ENCODE results near the gene ENO1. TPM values are rescaled to one million over a fixed set of nuclear protein-coding genes. Genes with fewer than 3 reads are reported as not detected.
A peak's percentile ranks its signal among the peaks of the same experiment; 100 is the strongest.

Gene ENO1
- total RNA-seq, 1 experiment from 2014 or later: 2,334 TPM

DNA sequence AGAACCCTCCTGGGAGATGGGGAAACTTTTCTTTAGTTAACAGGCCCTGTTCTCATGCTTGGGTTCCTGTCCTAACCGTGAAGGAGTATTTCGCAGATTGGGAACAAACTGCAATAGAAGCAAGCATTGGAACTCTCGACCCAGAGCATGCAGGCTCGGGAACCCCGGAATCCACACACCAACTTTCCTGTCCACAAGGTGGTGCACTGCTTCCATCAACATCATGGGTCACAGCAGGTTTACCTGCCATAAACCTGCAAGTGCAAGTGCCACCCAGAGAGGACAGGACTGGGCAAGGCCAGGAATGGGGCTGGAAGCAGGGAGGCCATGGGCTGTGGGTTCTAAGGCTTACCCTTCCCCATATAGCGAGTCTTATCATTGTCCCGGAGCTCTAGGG, 6.9 kb downstream of the ENO1 start:
- ATAC-seq: no peak
- RAD21 ChIA-PET (ENCODE audit: low non-redundant PET in 1 of 2, low total read pairs in 2 of 2, uncharacterized antibody in 2 of 2, unreplicated experiment in 2 of 2): no interaction called here
- H3K27ac ChIP-seq (ENCODE audit: low read depth, low read length): peak overlapping the region; percentile 99
- H3K4me1 ChIP-seq (ENCODE audit: control insufficient read depth in 1 of 2, insufficient read depth in 2 of 2, low read length in 2 of 2): peaks cover 40 to 67% of the 10 kb centered on the region in 2 experiments
- no peaks in the 10 kb centered on the region for H3K9me2 ChIP-seq (ENCODE audit: insufficient read depth)
- no peak overlapping the region for H3K9ac ChIP-seq (ENCODE audit: low read length)
- POLR2A ChIA-PET: no interaction called here
- H4K20me1 ChIP-seq (ENCODE audit: insufficient read depth): peaks cover 84% of the 10 kb centered on the region
- H3K27me3 ChIP-seq (ENCODE audit: insufficient read depth, low read length): no peaks in the 10 kb centered on the region
- no TSS peak for BruUV-seq (replicated peaks)
- H3K36me3 ChIP-seq (ENCODE audit: control insufficient read depth in 1 of 2, insufficient read depth in 2 of 2, low read length in 2 of 2): peaks cover 77 to 89% of the 10 kb centered on the region in 2 experiments
- H3K9me3 ChIP-seq (ENCODE audit: control insufficient read depth in 1 of 2, insufficient read depth in 1 of 2, low read depth in 1 of 2, low read length in 2 of 2): no peaks in the 10 kb centered on the region
- no peak overlapping the region for H3K4me2 ChIP-seq (ENCODE audit: low read length)
- TF ChIP-seq, protein P1, sequence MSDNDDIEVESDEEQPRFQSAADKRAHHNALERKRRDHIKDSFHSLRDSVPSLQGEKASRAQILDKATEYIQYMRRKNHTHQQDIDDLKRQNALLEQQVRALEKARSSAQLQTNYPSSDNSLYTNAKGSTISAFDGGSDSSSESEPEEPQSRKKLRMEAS (IDR thresholded peaks at IDR 0.05): no peak
- TF ChIP-seq, protein P2, sequence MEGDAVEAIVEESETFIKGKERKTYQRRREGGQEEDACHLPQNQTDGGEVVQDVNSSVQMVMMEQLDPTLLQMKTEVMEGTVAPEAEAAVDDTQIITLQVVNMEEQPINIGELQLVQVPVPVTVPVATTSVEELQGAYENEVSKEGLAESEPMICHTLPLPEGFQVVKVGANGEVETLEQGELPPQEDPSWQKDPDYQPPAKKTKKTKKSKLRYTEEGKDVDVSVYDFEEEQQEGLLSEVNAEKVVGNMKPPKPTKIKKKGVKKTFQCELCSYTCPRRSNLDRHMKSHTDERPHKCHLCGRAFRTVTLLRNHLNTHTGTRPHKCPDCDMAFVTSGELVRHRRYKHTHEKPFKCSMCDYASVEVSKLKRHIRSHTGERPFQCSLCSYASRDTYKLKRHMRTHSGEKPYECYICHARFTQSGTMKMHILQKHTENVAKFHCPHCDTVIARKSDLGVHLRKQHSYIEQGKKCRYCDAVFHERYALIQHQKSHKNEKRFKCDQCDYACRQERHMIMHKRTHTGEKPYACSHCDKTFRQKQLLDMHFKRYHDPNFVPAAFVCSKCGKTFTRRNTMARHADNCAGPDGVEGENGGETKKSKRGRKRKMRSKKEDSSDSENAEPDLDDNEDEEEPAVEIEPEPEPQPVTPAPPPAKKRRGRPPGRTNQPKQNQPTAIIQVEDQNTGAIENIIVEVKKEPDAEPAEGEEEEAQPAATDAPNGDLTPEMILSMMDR (IDR thresholded peaks at IDR 0.05 in 2 of 3, conservative IDR thresholded peaks at IDR 0.05 in 1 of 3; ENCODE audit: borderline replicate concordance in 1 of 3, insufficient read depth in 1 of 3, low read depth in 2 of 3, low read length in 2 of 3): peak in 2 of 3 experiments; percentile 36 to 59; a peak in 3 of 6 replicates
- peaks cover 100% of the 10 kb centered on the region for H3K79me2 ChIP-seq (ENCODE audit: insufficient read depth, low read length)
- H2AFZ ChIP-seq (ENCODE audit: low read depth, low read length, poor library complexity, severe bottlenecking): no peak overlapping the region
- H3K4me3 ChIP-seq (replicated peaks in 1 of 2; ENCODE audit: low read depth in 1 of 2, low read length in 2 of 2): no peak overlapping the region
- CTCF ChIA-PET: no interaction called here
- intact Hi-C loops (cut with micrococcal nuclease): loop anchor here (5.0 kb wide), 1 partner anchor 116 kb away; no protein-coding TSS in a partner anchor
- DNase-seq (ENCODE audit: low read depth, low spot score): no peak

DNA sequence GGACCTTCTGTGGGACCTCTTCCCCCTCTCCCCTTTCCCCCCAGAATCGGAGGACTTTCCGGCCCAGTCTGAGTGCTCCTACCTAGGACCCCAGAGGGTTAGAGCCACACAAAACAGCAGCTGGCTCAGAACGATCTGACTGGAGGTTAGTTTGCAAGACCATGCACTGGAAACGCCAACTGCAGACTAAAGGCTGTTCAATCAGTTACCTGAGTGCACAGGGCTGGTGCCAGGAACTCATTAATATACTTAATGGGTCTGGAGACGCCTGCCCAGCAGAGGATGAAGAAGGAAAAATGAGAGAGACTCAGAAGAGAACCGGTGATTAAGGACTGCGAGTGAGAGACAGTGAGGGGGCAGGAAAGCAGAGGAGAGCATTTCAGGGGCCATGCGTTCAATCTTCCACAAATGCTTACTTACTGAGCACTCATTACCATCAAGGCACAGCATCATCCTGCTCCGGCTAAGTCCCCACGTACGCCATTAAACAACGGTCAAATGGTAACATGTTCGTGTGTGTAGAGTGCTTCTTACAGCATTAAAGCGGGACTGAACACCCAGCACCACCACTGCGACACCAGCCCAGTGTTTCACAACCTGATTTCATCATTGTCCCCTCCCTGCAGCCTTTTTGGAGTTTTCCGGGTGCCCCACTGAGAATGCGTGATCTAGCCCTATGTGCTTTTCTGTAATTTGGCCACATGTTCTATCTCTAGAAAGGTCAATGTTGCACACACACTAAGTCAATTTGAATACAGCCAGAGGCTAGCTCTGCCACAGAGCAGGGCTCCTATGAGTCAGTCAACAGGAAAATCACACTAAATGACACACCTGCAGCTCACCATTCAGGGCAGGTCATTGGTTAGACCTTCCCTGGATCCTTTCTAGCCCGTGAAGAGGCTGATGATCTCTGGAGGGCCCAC, 7.6 kb downstream of the ENO1 start:
- no peaks in the 10 kb centered on the region for H3K9me3 ChIP-seq (ENCODE audit: control insufficient read depth in 1 of 2, insufficient read depth in 1 of 2, low read depth in 1 of 2, low read length in 2 of 2)
- no peaks in the 10 kb centered on the region for H3K27me3 ChIP-seq (ENCODE audit: insufficient read depth, low read length)
- no peaks in the 10 kb centered on the region for H3K9me2 ChIP-seq (ENCODE audit: insufficient read depth)
- no peak overlapping the region for H3K4me3 ChIP-seq (replicated peaks in 1 of 2; ENCODE audit: low read depth in 1 of 2, low read length in 2 of 2)
- H3K4me1 ChIP-seq (ENCODE audit: control insufficient read depth in 1 of 2, insufficient read depth in 2 of 2, low read length in 2 of 2): peaks cover 35 to 63% of the 10 kb centered on the region in 2 experiments
- peaks cover 82% of the 10 kb centered on the region for H4K20me1 ChIP-seq (ENCODE audit: insufficient read depth)
- CTCF ChIA-PET: no interaction called here
- POLR2A ChIA-PET: no interaction called here
- TF ChIP-seq POLR2AphosphoS5 (IDR thresholded peaks at IDR 0.05; ENCODE audit: low read depth, low read length) (peak; percentile 18), FOSL1 (IDR thresholded peaks at IDR 0.05; ENCODE audit: low read depth) (no peak)
- intact Hi-C loops (cut with micrococcal nuclease): loop anchor here (5.0 kb wide), 1 partner anchor 116 kb away; no protein-coding TSS in a partner anchor
- H3K9ac ChIP-seq (ENCODE audit: low read length): no peak overlapping the region
- H3K27ac ChIP-seq (ENCODE audit: low read depth, low read length): peak overlapping the region; percentile 99
- H3K4me2 ChIP-seq (ENCODE audit: low read length): no peak overlapping the region
- peaks cover 79 to 87% of the 10 kb centered on the region in 2 experiments for H3K36me3 ChIP-seq (ENCODE audit: control insufficient read depth in 1 of 2, insufficient read depth in 2 of 2, low read length in 2 of 2)
- DNase-seq (ENCODE audit: low read depth, low spot score): no peak
- RAD21 ChIA-PET (ENCODE audit: low non-redundant PET in 1 of 2, low total read pairs in 2 of 2, uncharacterized antibody in 2 of 2, unreplicated experiment in 2 of 2): no interaction called here
- no peak for ATAC-seq
- no TSS peak for BruUV-seq (replicated peaks)
- no peak overlapping the region for H2AFZ ChIP-seq (ENCODE audit: low read depth, low read length, poor library complexity, severe bottlenecking)
- peaks cover 98% of the 10 kb centered on the region for H3K79me2 ChIP-seq (ENCODE audit: insufficient read depth, low read length)

All from HCT116 (cell line).